WTC11 (cell line): ENCODE measurements around the gene ZCCHC2. TPM values are rescaled to one million over a fixed set of nuclear protein-coding genes. Genes with fewer than 3 reads are reported as not detected.

Experiments
- ATAC-seq: fragments of 200-7000 bp; cut with Tn5 transposase; 2 replicates; pipeline ENCODE4 v1.10.0; 2021; ENCODE audit warnings: mild to moderate bottlenecking, moderate library complexity
- CTCF ChIA-PET: fragments of 300-600 bp; sonication (Branson Sonifier 250); formaldehyde crosslinking; loops from one replicate; lab custom pipeline; 2021; ENCODE audit warnings: antibody characterized with exemption; lab: Charles Lee
- POLR2A ChIA-PET: fragments of 350-600 bp; sonication (Branson Sonifier 250); formaldehyde crosslinking; loops from one replicate; lab custom pipeline; 2021; ENCODE audit warnings: antibody characterized with exemption; lab: Charles Lee
- DNase-seq: peaks from one replicate; pipeline ENCODE4 v3.0.0; 2021; ENCODE audit warnings: low spot score
- H3K27ac Mint-ChIP-seq: 2 replicates; pipeline ENCODE4 v1.8.0; 2021; ENCODE audit warnings: mixed read lengths
- H3K27me3 Mint-ChIP-seq: 2 replicates; pipeline ENCODE4 v1.8.0; 2021; ENCODE audit warnings: low read depth, mild to moderate bottlenecking, moderate library complexity, mixed read lengths
- H3K36me3 Mint-ChIP-seq: 2 replicates; pipeline ENCODE4 v1.8.0; 2021; ENCODE audit warnings: mixed read lengths
- H3K4me1 Mint-ChIP-seq: 2 replicates; pipeline ENCODE4 v1.8.0; 2022; ENCODE audit warnings: mixed read lengths
- H3K4me3 Mint-ChIP-seq: 2 replicates; pipeline ENCODE4 v1.8.0; 2021; ENCODE audit warnings: mild to moderate bottlenecking, moderate library complexity, mixed read lengths
- H3K9me3 Mint-ChIP-seq: 2 replicates; pipeline ENCODE4 v1.8.0; 2021; ENCODE audit warnings: mixed read lengths
- ARID4B ChIP-seq: sonication (generic); formaldehyde crosslinking; IDR thresholded peaks from 2 replicates; pipeline ENCODE4 v1.8.0; 2023; ENCODE audit warnings: missing genetic modification reagents, mild to moderate bottlenecking, borderline replicate concordance
- ATF3 ChIP-seq: sonication (generic); formaldehyde crosslinking; conservative IDR thresholded peaks from 2 replicates; pipeline ENCODE4 v1.8.1; 2022; ENCODE audit warnings: mild to moderate bottlenecking, missing genetic modification reagents
- CDX4 ChIP-seq: fragments of 250-450 bp; sonication (Bioruptor Pico); IDR thresholded peaks from 2 replicates; pipeline ENCODE4 v1.9.0; 2021; ENCODE audit warnings: moderate library complexity, mild to moderate bottlenecking, inconsistent platforms, borderline replicate concordance
- FOXP1 ChIP-seq: sonication (generic); formaldehyde crosslinking; IDR thresholded peaks from 2 replicates; pipeline ENCODE4 v1.8.0; 2022; ENCODE audit warnings: missing genetic modification reagents, mild to moderate bottlenecking, moderate library complexity, borderline replicate concordance
- FOXP4 ChIP-seq: sonication (generic); formaldehyde crosslinking; IDR thresholded peaks from 2 replicates; pipeline ENCODE4 v1.8.0; 2022; ENCODE audit warnings: mild to moderate bottlenecking, missing genetic modification reagents
- HMGA2 ChIP-seq: fragments of 250-450 bp; sonication (Bioruptor Pico); IDR thresholded peaks from 2 replicates; pipeline ENCODE4 v1.4.0; 2021; ENCODE audit warnings: mild to moderate bottlenecking, moderate library complexity
- IRF2 ChIP-seq: sonication (generic); formaldehyde crosslinking; IDR thresholded peaks from 2 replicates; pipeline ENCODE4 v1.8.0; 2022; ENCODE audit warnings: low read depth, missing genetic modification reagents, borderline replicate concordance
- JAZF1 ChIP-seq: fragments of 250-450 bp; sonication (Bioruptor Pico); IDR thresholded peaks from 2 replicates; pipeline ENCODE4 v1.9.0; 2021; ENCODE audit warnings: moderate library complexity, mild to moderate bottlenecking, inconsistent platforms
- JUN ChIP-seq: sonication (generic); formaldehyde crosslinking; IDR thresholded peaks from 2 replicates; pipeline ENCODE4 v1.8.0; 2023; ENCODE audit warnings: mild to moderate bottlenecking, missing genetic modification reagents
- NFE2L1 ChIP-seq: sonication (generic); formaldehyde crosslinking; IDR thresholded peaks from 2 replicates; pipeline ENCODE4 v1.8.1; 2023; ENCODE audit warnings: missing genetic modification reagents
- NFYB ChIP-seq: sonication (generic); formaldehyde crosslinking; conservative IDR thresholded peaks from 2 replicates; pipeline ENCODE4 v1.8.0; 2022; ENCODE audit warnings: low read depth, missing genetic modification reagents
- NR2C2 ChIP-seq: sonication (generic); formaldehyde crosslinking; IDR thresholded peaks from 2 replicates; pipeline ENCODE4 v1.8.0; 2022; ENCODE audit warnings: mild to moderate bottlenecking, missing genetic modification reagents
- SMAD3 ChIP-seq: sonication (generic); formaldehyde crosslinking; IDR thresholded peaks from 2 replicates; pipeline ENCODE4 v1.8.0; 2022; ENCODE audit warnings: missing genetic modification reagents, mild to moderate bottlenecking, borderline replicate concordance
- ZBTB21 ChIP-seq: sonication (generic); formaldehyde crosslinking; IDR thresholded peaks from 2 replicates; pipeline ENCODE4 v1.8.1; 2023; ENCODE audit warnings: mild to moderate bottlenecking, missing genetic modification reagents, borderline replicate concordance
- ZNF232 ChIP-seq: sonication (generic); formaldehyde crosslinking; IDR thresholded peaks from 2 replicates; pipeline ENCODE4 v1.8.0; 2022; ENCODE audit warnings: mild to moderate bottlenecking, missing genetic modification reagents
- ZNF532 ChIP-seq: fragments of 250-450 bp; sonication (Bioruptor Pico); IDR thresholded peaks from 2 replicates; pipeline ENCODE4 v1.9.0; 2021; ENCODE audit warnings: mild to moderate bottlenecking, borderline replicate concordance
- total RNA-seq: library from RNA; stranded (reverse); gene quantifications from 3 replicates; pipeline ENCODE4 v1.2.3, GENCODE V29; 2021

The ZCCHC2 gene
- total RNA-seq, 1 experiment from 2014 or later: 18.8 TPM

- no peaks in the 10 kb centered on the region for H3K4me1 Mint-ChIP-seq
- H3K9me3 Mint-ChIP-seq: no peaks in the 10 kb centered on the region
- no peak overlapping the region for H3K27ac Mint-ChIP-seq
- no peaks in the 10 kb centered on the region for H3K36me3 Mint-ChIP-seq
- H3K27me3 Mint-ChIP-seq: no peaks in the 10 kb centered on the region
- ATAC-seq (no peak), DNase-seq (no peak)
- CTCF ChIA-PET: no interaction called here
- H3K4me3 Mint-ChIP-seq: no peak overlapping the region
- TF ChIP-seq CDX4 (CRISPR knock-in tag) (no peak), ZNF532 (CRISPR knock-in tag) (no peak), ARID4B (CRISPR knock-in tag) (no peak), IRF2 (CRISPR knock-in tag) (no peak), NFYB (CRISPR knock-in tag) (no peak), NR2C2 (CRISPR knock-in tag) (no peak), SMAD3 (no peak)
- POLR2A ChIA-PET: no interaction called here
Measured at GRCh38 chr18:62493033-62493862, 29.6 kb upstream of the ZCCHC2 start.

- H3K4me3 Mint-ChIP-seq: no peak overlapping the region
- TF ChIP-seq HMGA2 (CRISPR knock-in tag): no peak
- no peak for TF ChIP-seq ZBTB21 (CRISPR knock-in tag)
- TF ChIP-seq FOXP4: no peak
- TF ChIP-seq JUN: no peak
- no peak for TF ChIP-seq CDX4 (CRISPR knock-in tag)
- TF ChIP-seq JAZF1 (CRISPR knock-in tag): no peak
- TF ChIP-seq ZNF232 (CRISPR knock-in tag): no peak
- TF ChIP-seq SMAD3: no peak
- TF ChIP-seq FOXP1 (CRISPR knock-in tag): no peak
- no peak for TF ChIP-seq NFE2L1 (CRISPR knock-in tag)
- TF ChIP-seq ATF3 (CRISPR knock-in tag): no peak
- H3K4me1 Mint-ChIP-seq: peaks cover 2% of the 10 kb centered on the region; the same call in 1 of the 2 replicates
- ChIA-PET POLR2A (no interaction called here), CTCF (no interaction called here)
- no peaks in the 10 kb centered on the region for H3K9me3 Mint-ChIP-seq
- no peaks in the 10 kb centered on the region; the same call in 1 of the 2 replicates for H3K27me3 Mint-ChIP-seq
- no peak overlapping the region for H3K27ac Mint-ChIP-seq
- DNase-seq (no peak), ATAC-seq (no peak)
- H3K36me3 Mint-ChIP-seq: no peaks in the 10 kb centered on the region
Measured at GRCh38 chr18:62494764-62495163, 28.1 kb upstream of the ZCCHC2 start.
